Neural crest cell (in vitro differentiated cells): ENCODE results near the gene ARNT2. TPM values are rescaled to one million over a fixed set of nuclear protein-coding genes. Genes with fewer than 3 reads are reported as not detected.
"Not testable (repeated sequence)": the region's sequence is repeated elsewhere in the genome, so short reads cannot be mapped to it uniquely, and the experiment has no call there.

ENCODE experiments used
- DNase-seq: peaks from one replicate; pipeline ENCODE4 v3.0.0; 2021; ENCODE audit warnings: low read depth, mixed read lengths, low spot score
- H3K27ac Mint-ChIP-seq: one replicate; pipeline ENCODE4 v1.8.0; 2021; ENCODE audit warnings: mild to moderate bottlenecking, mixed read lengths; ENCODE audit not compliant: unreplicated experiment
- H3K27me3 Mint-ChIP-seq: 2 replicates; pipeline ENCODE4 v1.8.0; 2021; ENCODE audit warnings: low read depth, mild to moderate bottlenecking, mixed read lengths
- H3K36me3 Mint-ChIP-seq: 2 replicates; pipeline ENCODE4 v1.8.0; 2021; ENCODE audit warnings: low read depth, mild to moderate bottlenecking, mixed read lengths
- H3K4me1 Mint-ChIP-seq: 2 replicates; pipeline ENCODE4 v1.8.0; 2021; ENCODE audit warnings: mixed read lengths
- H3K4me3 Mint-ChIP-seq: one replicate; pipeline ENCODE4 v1.8.0; 2021; ENCODE audit warnings: mild to moderate bottlenecking, mixed read lengths
- H3K9me3 Mint-ChIP-seq: 2 replicates; pipeline ENCODE4 v1.8.0; 2021; ENCODE audit warnings: mixed read lengths
- microRNA-seq: library from miRNA; unstranded; fragments of <30 nt; microRNA quantifications from one replicate; pipeline ENCODE4, GENCODE V29; 2020
- total RNA-seq: library from RNA; stranded (reverse); gene quantifications from 2 replicates; pipeline ENCODE4 v1.2.1, GENCODE V29; 2021
- TF ChIP-seq, protein P1 (sequence below): fragments of 200-600 bp; sonication (generic); conservative IDR thresholded peaks from 2 replicates; pipeline ENCODE4 v1.5.0; 2021; ENCODE audit warnings: antibody characterized with exemption, mild to moderate bottlenecking

The ARNT2 gene
- total RNA-seq, 1 donor from 2014 or later, result 58.3 TPM

DNA sequence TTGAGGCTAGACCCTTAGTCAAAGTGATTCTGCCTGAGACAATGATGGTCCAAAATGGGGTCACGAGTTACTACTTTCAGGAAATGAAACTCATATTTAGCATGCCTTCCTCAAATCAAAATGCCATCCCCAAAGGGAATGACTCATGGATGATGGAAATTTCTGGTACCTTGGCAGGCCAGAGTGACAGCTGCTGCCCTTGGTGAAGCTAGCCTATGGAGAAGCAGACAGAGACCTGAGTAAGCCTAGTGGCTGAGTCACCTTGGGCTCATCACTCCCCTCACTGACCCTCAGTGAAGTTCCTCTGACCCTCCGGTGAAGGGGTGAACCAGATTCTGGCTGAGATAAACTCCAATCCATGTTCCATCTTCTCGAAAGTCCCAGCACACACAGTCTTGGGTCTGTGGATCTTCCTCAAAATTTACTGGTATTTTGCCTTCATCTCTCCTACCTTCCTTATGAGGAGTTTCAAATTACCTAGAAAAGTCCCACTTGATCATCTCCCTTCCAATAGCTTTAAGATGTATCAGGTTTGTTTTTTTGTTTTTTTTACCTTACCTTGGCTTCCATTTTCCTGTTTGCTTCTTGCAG, 236.4 kb downstream of the ARNT2 start:
- TF ChIP-seq, protein P1, sequence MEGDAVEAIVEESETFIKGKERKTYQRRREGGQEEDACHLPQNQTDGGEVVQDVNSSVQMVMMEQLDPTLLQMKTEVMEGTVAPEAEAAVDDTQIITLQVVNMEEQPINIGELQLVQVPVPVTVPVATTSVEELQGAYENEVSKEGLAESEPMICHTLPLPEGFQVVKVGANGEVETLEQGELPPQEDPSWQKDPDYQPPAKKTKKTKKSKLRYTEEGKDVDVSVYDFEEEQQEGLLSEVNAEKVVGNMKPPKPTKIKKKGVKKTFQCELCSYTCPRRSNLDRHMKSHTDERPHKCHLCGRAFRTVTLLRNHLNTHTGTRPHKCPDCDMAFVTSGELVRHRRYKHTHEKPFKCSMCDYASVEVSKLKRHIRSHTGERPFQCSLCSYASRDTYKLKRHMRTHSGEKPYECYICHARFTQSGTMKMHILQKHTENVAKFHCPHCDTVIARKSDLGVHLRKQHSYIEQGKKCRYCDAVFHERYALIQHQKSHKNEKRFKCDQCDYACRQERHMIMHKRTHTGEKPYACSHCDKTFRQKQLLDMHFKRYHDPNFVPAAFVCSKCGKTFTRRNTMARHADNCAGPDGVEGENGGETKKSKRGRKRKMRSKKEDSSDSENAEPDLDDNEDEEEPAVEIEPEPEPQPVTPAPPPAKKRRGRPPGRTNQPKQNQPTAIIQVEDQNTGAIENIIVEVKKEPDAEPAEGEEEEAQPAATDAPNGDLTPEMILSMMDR, result no peak
- Mint-ChIP-seq H3K36me3 (peaks cover 6% of the 10 kb centered on the region), H3K27ac (no peak overlapping the region)

DNA sequence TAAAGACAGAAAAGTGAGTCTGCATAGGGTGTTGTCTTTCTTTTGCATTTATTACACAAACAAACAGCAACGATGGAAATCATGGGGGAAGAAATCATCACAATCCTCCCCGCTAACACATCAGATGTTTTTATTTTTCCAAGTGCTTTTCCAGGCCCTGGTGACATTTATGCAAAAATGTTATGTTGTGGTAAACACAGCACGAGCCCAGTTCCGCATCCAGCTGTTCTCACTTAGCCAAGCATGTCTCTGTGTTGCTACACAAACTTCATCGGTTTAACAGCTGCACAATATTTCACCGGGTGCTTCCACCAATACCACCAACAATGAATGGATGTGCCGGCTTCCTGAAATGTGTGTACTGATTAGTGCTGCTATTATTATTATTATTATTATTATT, 237.2 kb downstream of the ARNT2 start:
- DNase-seq, result no peak
- Mint-ChIP-seq H3K4me3 (no peak overlapping the region), H3K27me3 (peaks cover 2% of the 10 kb centered on the region), H3K4me1 (no peaks in the 10 kb centered on the region), H3K27ac (no peak overlapping the region), H3K9me3 (peaks cover 13% of the 10 kb centered on the region), H3K36me3 (peaks cover 6% of the 10 kb centered on the region)
- TF ChIP-seq, protein P1, result no peak

More for the DNA sequence above, 236.4 kb downstream of the ARNT2 start:
- DNase-seq, result no peak
- Mint-ChIP-seq H3K4me1 (no peaks in the 10 kb centered on the region), H3K27me3 (peaks cover 2% of the 10 kb centered on the region), H3K4me3 (no peak overlapping the region), H3K9me3 (peaks cover 8% of the 10 kb centered on the region)

DNA sequence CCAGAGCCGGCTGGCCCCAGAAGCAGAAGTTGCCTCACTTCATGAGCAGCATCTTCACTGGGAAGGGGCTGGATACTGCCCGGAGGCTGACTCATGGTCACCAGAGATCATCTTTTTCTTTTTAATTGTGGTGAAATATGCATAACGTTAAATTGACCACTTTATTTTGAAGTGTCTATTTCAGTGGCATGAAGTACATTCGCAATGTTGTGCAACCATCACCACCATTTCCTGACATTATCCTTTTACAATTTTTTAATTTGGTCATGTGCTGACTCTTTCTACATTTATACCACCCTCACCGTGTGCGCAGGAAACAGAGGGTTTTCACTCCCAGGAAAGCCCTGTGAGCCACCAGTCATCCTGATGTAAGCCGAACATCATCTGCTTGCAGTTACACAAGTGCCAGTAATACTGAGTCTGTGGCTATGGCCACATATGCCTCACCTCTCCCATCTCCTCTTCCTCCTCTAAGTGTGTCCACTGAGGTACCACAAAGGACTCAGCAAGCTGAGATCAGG, 239.3 kb downstream of the ARNT2 start:
- Mint-ChIP-seq H3K9me3 (peaks cover 21% of the 10 kb centered on the region), H3K4me3 (no peak overlapping the region), H3K27me3 (peaks cover 2% of the 10 kb centered on the region), H3K36me3 (peaks cover 6% of the 10 kb centered on the region), H3K27ac (no peak overlapping the region), H3K4me1 (no peaks in the 10 kb centered on the region)
- TF ChIP-seq, protein P1, result no peak
- DNase-seq, result no peak

DNA sequence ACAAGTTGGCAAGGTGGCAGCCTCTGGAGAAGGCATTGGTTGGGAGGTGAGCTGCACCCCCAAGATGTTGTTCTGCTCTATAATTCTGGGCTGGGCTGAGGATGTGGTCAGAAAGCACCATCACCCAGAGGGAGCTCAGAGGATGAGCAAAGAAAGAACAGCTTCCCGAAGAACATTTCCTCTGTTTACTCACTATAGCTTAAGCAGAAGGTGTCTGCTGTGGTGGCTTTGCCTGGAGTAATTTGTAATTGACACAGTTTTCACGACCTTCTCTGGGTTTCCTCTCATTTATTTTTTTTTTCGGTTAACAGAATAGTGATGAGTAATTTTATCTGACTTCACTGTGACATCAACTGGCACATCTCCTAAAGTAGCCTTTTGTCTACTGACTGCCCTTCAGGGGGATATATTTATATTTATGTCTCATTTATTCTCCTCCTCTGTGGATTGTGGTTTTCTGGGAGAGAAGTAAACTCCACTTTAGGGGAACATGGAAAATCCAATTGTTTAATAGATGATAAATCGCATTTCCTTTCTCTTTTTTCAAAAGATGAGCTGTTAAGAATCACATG, 241.4 kb downstream of the ARNT2 start:
- Mint-ChIP-seq H3K27me3 (peaks cover 2% of the 10 kb centered on the region), H3K27ac (no peak overlapping the region), H3K9me3 (peaks cover 26% of the 10 kb centered on the region), H3K4me3 (no peak overlapping the region), H3K36me3 (peaks cover 6% of the 10 kb centered on the region), H3K4me1 (no peaks in the 10 kb centered on the region)
- TF ChIP-seq, protein P1, result no peak
- DNase-seq, result no peak

DNA sequence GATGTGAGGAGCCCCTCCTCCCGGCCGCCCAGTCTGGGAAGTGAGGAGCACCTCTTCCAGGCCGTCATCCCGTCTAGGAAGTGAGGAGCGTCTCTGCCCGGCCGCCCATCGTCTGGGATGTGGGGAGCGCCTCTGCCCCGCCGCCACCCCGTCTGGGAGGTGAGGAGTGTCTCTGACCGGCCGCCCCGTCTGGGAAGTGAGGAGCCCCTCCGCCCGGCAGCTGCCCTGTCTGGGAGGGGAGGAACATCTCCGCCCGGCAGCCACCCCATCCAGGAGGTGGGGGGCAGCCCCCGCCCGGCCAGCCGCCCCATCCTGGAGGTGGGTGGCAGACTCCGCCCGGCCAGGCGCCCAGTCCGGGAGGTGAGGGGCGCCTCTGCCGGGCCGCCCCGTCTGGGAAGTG, 243.2 kb downstream of the ARNT2 start:
- not testable (repeated sequence) for H3K36me3 Mint-ChIP-seq, H3K27ac Mint-ChIP-seq, DNase-seq, H3K4me1 Mint-ChIP-seq, H3K4me3 Mint-ChIP-seq, H3K27me3 Mint-ChIP-seq
- H3K9me3 Mint-ChIP-seq, result peaks cover 20% of the 10 kb centered on the region

Small RNA genes within 50 kb of the gene (microRNA-seq; reads per million reads assigned to microRNA genes)
- gene MIR5572, result not detected

Other genes starting within 250 kb of the ARNT2 start
- 1.3 TPM in 2 replicates for gene CTXND1, start 152.2 kb upstream of the ARNT2 start, total RNA-seq